ENCODE data around the gene KDM7A. TPM values are rescaled to one million over a fixed set of nuclear protein-coding genes. Genes with fewer than 3 reads are reported as not detected.
A peak's percentile ranks its signal among the peaks of the same experiment; 100 is the strongest.

Gene KDM7A
- total and polyA plus RNA-seq, 10 donors, result 2.5 to 41.5 (median 22.1) TPM

GRCh38 chr7:140093375-140093774 lies 83.4 kb downstream of the KDM7A start:
- DNase-seq, result no peak
- Histone ChIP-seq H3K36me3 (peaks cover 13 to 99% (median 83%) of the 10 kb centered on the region in 6 donors), H3K27me3 (replicated peaks in 1 of 7) (no peaks in the 10 kb centered on the region), H3K9me3 (no peaks in the 10 kb centered on the region), H3K4me1 (no peaks in the 10 kb centered on the region), H3K4me3 (no peak overlapping the region), H3K27ac (no peak overlapping the region)
- intact Hi-C loops (cut with DNase I; ENCODE audit: low total_unique reads), result no loop called here
- 88 to 93% (median 89%) methylated on average over 1 of the region's 1 CpG for WGBS, 5 donors
- no peak for TF ChIP-seq CTCF (IDR thresholded peaks at IDR 0.05 in 8 of 11, conservative IDR thresholded peaks at IDR 0.05 in 3 of 11)
- no peak for TF ChIP-seq POLR2A (IDR thresholded peaks at IDR 0.05)
- no peak for TF ChIP-seq POLR2AphosphoS5 (IDR thresholded peaks at IDR 0.05)

GRCh38 chr7:140085447-140085846 lies 91.3 kb downstream of the KDM7A start:
- intact Hi-C loops (cut with DNase I; ENCODE audit: low total_unique reads), result no loop called here
- 43 to 57% (median 51%) methylated on average over 2 of the region's 2 CpGs for WGBS, 5 donors
- Histone ChIP-seq H3K4me1 (peaks cover 0 to 51% (median 16%) of the 10 kb centered on the region in 6 donors), H3K27me3 (replicated peaks in 1 of 7) (no peaks in the 10 kb centered on the region), H3K4me3 (peak overlapping the region in 1 of 8 donors; percentile 8), H3K36me3 (peaks cover 0 to 38% (median 7%) of the 10 kb centered on the region in 6 donors), H3K9me3 (no peaks in the 10 kb centered on the region), H3K27ac (peak overlapping the region in 6 of 8 donors; percentile 4 to 71 (median 40))
- no peak for DNase-seq
- TF ChIP-seq POLR2A (IDR thresholded peaks at IDR 0.05) (no peak), CTCF (IDR thresholded peaks at IDR 0.05 in 8 of 11, conservative IDR thresholded peaks at IDR 0.05 in 3 of 11) (no peak), POLR2AphosphoS5 (IDR thresholded peaks at IDR 0.05) (no peak)

GRCh38 chr7:140084972-140085371 lies 91.8 kb downstream of the KDM7A start:
- Histone ChIP-seq H3K36me3 (peaks cover 0 to 33% (median 2%) of the 10 kb centered on the region in 6 donors), H3K4me1 (peaks cover 0 to 51% (median 16%) of the 10 kb centered on the region in 6 donors), H3K27me3 (replicated peaks in 1 of 7) (no peaks in the 10 kb centered on the region), H3K9me3 (no peaks in the 10 kb centered on the region), H3K27ac (peak overlapping the region in 6 of 8 donors; percentile 11 to 71 (median 40)), H3K4me3 (peak overlapping the region in 1 of 8 donors; percentile 8)
- peak; percentile 85 for DNase-seq
- TF ChIP-seq POLR2AphosphoS5 (IDR thresholded peaks at IDR 0.05), result peak in 1 of 3 donors; percentile 34
- TF ChIP-seq POLR2A (IDR thresholded peaks at IDR 0.05), result no peak
- TF ChIP-seq CTCF (IDR thresholded peaks at IDR 0.05 in 8 of 11, conservative IDR thresholded peaks at IDR 0.05 in 3 of 11), result no peak
- WGBS, 5 donors, result 34 to 72% (median 52%) methylated on average over 8 of the region's 8 CpGs
- intact Hi-C loops (cut with DNase I; ENCODE audit: low total_unique reads), result no loop called here

- TF ChIP-seq POLR2A (IDR thresholded peaks at IDR 0.05) (no peak), POLR2AphosphoS5 (IDR thresholded peaks at IDR 0.05) (peak in 1 of 3 donors; percentile 35), CTCF (IDR thresholded peaks at IDR 0.05 in 8 of 11, conservative IDR thresholded peaks at IDR 0.05 in 3 of 11) (no peak)
- peaks cover 0 to 25% (median 0%) of the 10 kb centered on the region in 6 donors for H3K36me3 ChIP-seq
- DNase-seq, result no peak
- H3K27me3 ChIP-seq (replicated peaks in 1 of 7), result no peaks in the 10 kb centered on the region
- H3K27ac ChIP-seq, result peak overlapping the region in 5 of 8 donors; percentile 10 to 71 (median 42)
- H3K4me3 ChIP-seq, result no peak overlapping the region
- peaks cover 0 to 51% (median 16%) of the 10 kb centered on the region in 6 donors for H3K4me1 ChIP-seq
- H3K9me3 ChIP-seq, result no peaks in the 10 kb centered on the region
- intact Hi-C loops (cut with DNase I; ENCODE audit: low total_unique reads), result no loop called here
- WGBS, 5 donors, result 45 to 71% (median 62%) methylated on average over 4 of the region's 4 CpGs
Observed at GRCh38 chr7:140084142-140084655, 92.6 kb downstream of the KDM7A start.

All from spleen (tissue), 11 donors.